A673 (cell line): ENCODE measurements around the gene SIDT1. TPM values are rescaled to one million over a fixed set of nuclear protein-coding genes. Genes with fewer than 3 reads are reported as not detected.

ENCODE experiments used
- BruUV-seq: library from RNA; stranded (reverse); fragments of 400-500 nt; replicated peaks from 2 replicates; lab custom pipeline; 2021; lab: Mats Ljungman, UMichigan
- CTCF ChIA-PET: fragments of 300-600 bp; sonication (Branson Sonifier 250); formaldehyde crosslinking; loops from one replicate; lab custom pipeline; 2022; ENCODE audit warnings: antibody characterized with exemption; lab: Charles Lee
- POLR2A ChIA-PET: fragments of 300-600 bp; sonication (Branson Sonifier 250); formaldehyde crosslinking; loops from one replicate; lab custom pipeline; 2022; ENCODE audit warnings: antibody characterized with exemption; ENCODE audit not compliant: low non-redundant PET; lab: Charles Lee
- DNase-seq: peaks from one replicate; pipeline ENCODE4 v3.0.0-alpha.2; 2015; ENCODE audit warnings: low spot score
- H3K27ac ChIP-seq: fragments of 200-600 bp; sonication (generic); 2 replicates; pipeline ENCODE4 v1.5.1; 2016; ENCODE audit warnings: mixed run types, low read depth, mild to moderate bottlenecking, mixed read lengths, antibody characterized with exemption, low read length; ENCODE audit not compliant: poor library complexity, severe bottlenecking
- H3K27me3 ChIP-seq: fragments of 200-600 bp; sonication (generic); replicated peaks from 2 replicates; pipeline ENCODE4 v1.6.1; 2017; ENCODE audit warnings: mixed run types, low read depth, mild to moderate bottlenecking, mixed read lengths, antibody characterized with exemption, low read length; ENCODE audit not compliant: insufficient read depth, poor library complexity
- H3K36me3 ChIP-seq: fragments of 200-600 bp; sonication (generic); 2 replicates; pipeline ENCODE4 v1.6.1; 2016; ENCODE audit warnings: mixed run types, mild to moderate bottlenecking, mixed read lengths, antibody characterized with exemption, low read length; ENCODE audit not compliant: insufficient read depth, poor library complexity, severe bottlenecking
- H3K4me1 ChIP-seq: fragments of 200-600 bp; sonication (generic); 2 replicates; pipeline ENCODE4 v1.6.1; 2017; ENCODE audit warnings: mixed run types, mild to moderate bottlenecking, mixed read lengths, antibody characterized with exemption, low read length; ENCODE audit not compliant: insufficient read depth, poor library complexity, severe bottlenecking
- H3K4me3 ChIP-seq: fragments of 200-600 bp; sonication (generic); 2 replicates; pipeline ENCODE4 v1.5.1; 2016; ENCODE audit warnings: low read depth, mixed run types, mild to moderate bottlenecking, mixed read lengths, low read length; ENCODE audit not compliant: poor library complexity, severe bottlenecking
- H3K9me3 ChIP-seq: fragments of 200-600 bp; sonication (generic); 2 replicates; pipeline ENCODE4 v1.6.1; 2016; ENCODE audit warnings: mixed run types, low read depth, mild to moderate bottlenecking, mixed read lengths, antibody characterized with exemption, low read length; ENCODE audit not compliant: poor library complexity, severe bottlenecking
- CTCF ChIP-seq: fragments of 300-800, 200-600 bp; sonication (generic); conservative IDR thresholded peaks from 2 replicates; pipeline ENCODE4 v1.5.1; 2017; ENCODE audit warnings: low read depth, mild to moderate bottlenecking, antibody characterized with exemption, low read length, moderate library complexity, mixed read lengths
- EZH2 ChIP-seq: fragments of 200-600 bp; sonication (generic); IDR thresholded peaks from 2 replicates; pipeline ENCODE4 v1.6.1; 2017; ENCODE audit warnings: borderline replicate concordance, low read depth, mild to moderate bottlenecking, mixed read lengths, antibody characterized with exemption, low read length; ENCODE audit not compliant: poor library complexity, severe bottlenecking
- intact Hi-C: fragments of 100-400 bp; cut with micrococcal nuclease; formaldehyde crosslinking; loops from one replicate; pipeline ENCODE4 v1.10.0; 2022; ENCODE audit not compliant: unreplicated experiment
- total RNA-seq: library from RNA; stranded (reverse); gene quantifications from 2 replicates; pipeline ENCODE4 v1.2.3, GENCODE V29; 2021

The SIDT1 gene
- total RNA-seq, 1 experiment from 2014 or later = not detected

- peaks cover 15% of the 10 kb centered on the region for H3K4me1 ChIP-seq
- TF ChIP-seq CTCF = no peak
- TF ChIP-seq EZH2 = no peak
- H3K4me3 ChIP-seq = peak overlapping the region; percentile 51
- CTCF ChIA-PET = no interaction called here
- H3K36me3 ChIP-seq = no peaks in the 10 kb centered on the region
- H3K27ac ChIP-seq = no peak overlapping the region
- POLR2A ChIA-PET = no interaction called here
- no peak for DNase-seq
- H3K27me3 ChIP-seq = peaks cover 68% of the 10 kb centered on the region
- no TSS peak for BruUV-seq
- intact Hi-C loops = no loop called here
- no peaks in the 10 kb centered on the region for H3K9me3 ChIP-seq
Observed at GRCh38 chr3:113533534-113533892, 1.2 kb downstream of the SIDT1 start.

- ChIA-PET POLR2A (no interaction called here), CTCF (interaction anchor here (0.7 kb wide), 1 partner anchor 1088 kb away, joined by 3 read pairs; no protein-coding TSS in a partner anchor)
- Histone ChIP-seq H3K27ac (no peak overlapping the region), H3K4me1 (peaks cover 15% of the 10 kb centered on the region), H3K4me3 (no peak overlapping the region), H3K36me3 (no peaks in the 10 kb centered on the region), H3K9me3 (no peaks in the 10 kb centered on the region), H3K27me3 (peaks cover 60% of the 10 kb centered on the region)
- BruUV-seq = no TSS peak
- no peak for DNase-seq
- TF ChIP-seq CTCF (no peak), EZH2 (no peak)
- intact Hi-C loops = no loop called here
Observed at GRCh38 chr3:113534365-113534764, 2.0 kb downstream of the SIDT1 start.

- TF ChIP-seq EZH2 (no peak), CTCF (peak; percentile 50)
- Histone ChIP-seq H3K27me3 (peaks cover 44% of the 10 kb centered on the region), H3K4me3 (no peak overlapping the region), H3K36me3 (no peaks in the 10 kb centered on the region), H3K4me1 (peaks cover 15% of the 10 kb centered on the region), H3K9me3 (no peaks in the 10 kb centered on the region), H3K27ac (no peak overlapping the region)
- intact Hi-C loops = no loop called here
- peak; percentile 15 for DNase-seq
- ChIA-PET CTCF (no interaction called here), POLR2A (no interaction called here)
- BruUV-seq = no TSS peak
Observed at GRCh38 chr3:113535898-113536297, 3.5 kb downstream of the SIDT1 start.
